Esophagus squamous epithelium (tissue), 4 donors: ENCODE data around the gene C1orf174.

ENCODE experiments used
- CTCF ChIP-seq, 6 experiments: fragments of 450-650 bp in 4 of 6; fragments of 200-600 bp in 2 of 6; sonication (generic) in 2 of 6; IDR thresholded peaks; one replicate each; pipeline ENCODE4 v1.5.1; 2016 to 2019; ENCODE audit warnings: antibody characterized with exemption in 6 of 6, mild to moderate bottlenecking in 4 of 6, moderate library complexity in 4 of 6
- POLR2A ChIP-seq, 4 donors: fragments of 450-650 bp; IDR thresholded peaks; one replicate each; pipeline ENCODE4 v1.6.1; 2017; ENCODE audit warnings: antibody characterized with exemption in 4 of 4, mild to moderate bottlenecking in 4 of 4, moderate library complexity in 3 of 4

- TF ChIP-seq CTCF (IDR thresholded peaks at IDR 0.05), result no peak
- TF ChIP-seq POLR2A (IDR thresholded peaks at IDR 0.05), result no peak
Observed at GRCh38 chr1:3871451-3871805, 28.6 kb downstream of the C1orf174 start.
